IMR-90 (cell line): Measurements from ENCODE around the gene SMAD2. TPM values are rescaled to one million over a fixed set of nuclear protein-coding genes. Genes with fewer than 3 reads are reported as not detected.

Experiments used
- ATAC-seq: fragments of 200-7000 bp; cut with Tn5 transposase; 2 replicates; pipeline ENCODE4 v1.9.1; 2020; ENCODE audit warnings: low read depth, mild to moderate bottlenecking, moderate library complexity
- BruUV-seq: library from RNA; stranded (reverse); fragments of 400-500 nt; replicated peaks from 2 replicates; lab custom pipeline; 2021; lab: Mats Ljungman, UMichigan
- CTCF ChIA-PET: fragments of 300-600 bp; formaldehyde crosslinking; extraction: SDS; loops from one replicate; lab custom pipeline; 2021; ENCODE audit warnings: antibody characterized with exemption; lab: Yijun Ruan, JAX
- POLR2A ChIA-PET: fragments of 300-600 bp; sonication (Branson Sonifier 250); formaldehyde crosslinking; loops from one replicate; lab custom pipeline; 2022; ENCODE audit warnings: antibody characterized with exemption; ENCODE audit not compliant: unreplicated experiment; lab: Charles Lee
- DNase-seq: peaks from one replicate; pipeline ENCODE4 v3.0.0; 2013
- H2AFZ ChIP-seq: replicated peaks from 2 replicates; pipeline ENCODE3; 2013; ENCODE audit warnings: low read length, mild to moderate bottlenecking; ENCODE audit not compliant: poor library complexity
- H2AK5ac ChIP-seq: 2 replicates; pipeline ENCODE4 v1.6.1; 2013; ENCODE audit warnings: low read depth, low read length, inconsistent platforms
- H2AK9ac ChIP-seq: replicated peaks from 2 replicates; pipeline ENCODE3; 2013; ENCODE audit warnings: mild to moderate bottlenecking, low read depth, low read length, moderate library complexity; ENCODE audit not compliant: poor library complexity
- H2BK120ac ChIP-seq: 2 replicates; pipeline ENCODE4 v1.6.1; 2013; ENCODE audit warnings: low read depth, low read length, inconsistent platforms
- H2BK15ac ChIP-seq: 3 replicates; pipeline ENCODE4 v1.6.1; 2013; ENCODE audit warnings: low read depth, low read length, inconsistent platforms
- H2BK20ac ChIP-seq: 2 replicates; pipeline ENCODE4 v1.6.1; 2013; ENCODE audit warnings: low read depth, mild to moderate bottlenecking, inconsistent platforms, low read length, moderate library complexity
- H2BK5ac ChIP-seq: 2 replicates; pipeline ENCODE4 v1.6.1; 2013; ENCODE audit warnings: mild to moderate bottlenecking, low read depth, low read length, inconsistent platforms; ENCODE audit not compliant: poor library complexity, severe bottlenecking
- H3K14ac ChIP-seq: replicated peaks from 2 replicates; pipeline ENCODE4 v1.6.1; 2013; ENCODE audit warnings: low read depth, low read length, inconsistent platforms
- H3K18ac ChIP-seq: 2 replicates; pipeline ENCODE4 v1.6.1; 2013; ENCODE audit warnings: low read depth, low read length, control low read depth
- H3K23ac ChIP-seq: 2 replicates; pipeline ENCODE4 v1.6.1; 2013; ENCODE audit warnings: low read depth, low read length, inconsistent platforms
- H3K27ac ChIP-seq: 2 replicates; pipeline ENCODE4 v1.5.1; 2013; ENCODE audit warnings: mild to moderate bottlenecking, control low read depth, low read length; ENCODE audit not compliant: insufficient read depth
- H3K27me3 ChIP-seq: 2 replicates; pipeline ENCODE4 v1.6.1; 2013; ENCODE audit warnings: low read length; ENCODE audit not compliant: control insufficient read depth, insufficient read depth
- H3K36me3 ChIP-seq: 2 replicates; pipeline ENCODE4 v1.6.1; 2013; ENCODE audit warnings: low read length, mixed read lengths; ENCODE audit not compliant: control insufficient read depth, insufficient read depth
- H3K4ac ChIP-seq: 2 replicates; pipeline ENCODE4 v1.6.1; 2013; ENCODE audit warnings: low read depth, low read length, inconsistent platforms
- H3K4me1 ChIP-seq: 2 replicates; pipeline ENCODE4 v1.6.1; 2013; ENCODE audit warnings: low read length, mixed read lengths; ENCODE audit not compliant: control insufficient read depth, insufficient read depth
- H3K4me2 ChIP-seq: 2 replicates; pipeline ENCODE4 v1.6.1; 2013; ENCODE audit warnings: low read depth, mild to moderate bottlenecking, control low read depth, low read length, moderate library complexity
- H3K4me3 ChIP-seq: 2 replicates; pipeline ENCODE4 v1.5.1; 2013; ENCODE audit warnings: low read depth, mild to moderate bottlenecking, control low read depth, low read length, moderate library complexity; ENCODE audit not compliant: insufficient read depth
- H3K56ac ChIP-seq: 2 replicates; pipeline ENCODE4 v1.6.1; 2013; ENCODE audit warnings: low read length, inconsistent platforms; ENCODE audit not compliant: insufficient read depth; ENCODE audit errors: extremely low read depth
- H3K79me1 ChIP-seq, 2 experiments: 2 replicates each; pipeline ENCODE4 v1.6.1; 2013; ENCODE audit warnings: low read length in 2 of 2, inconsistent platforms in 1 of 2, low read depth in 1 of 2
- H3K9ac ChIP-seq: 2 replicates; pipeline ENCODE4 v1.6.1; 2013; ENCODE audit warnings: low read depth, low read length, control low read depth
- H3K9me1 ChIP-seq: 2 replicates; pipeline ENCODE4 v1.6.1; 2013; ENCODE audit warnings: low read length, inconsistent platforms; ENCODE audit not compliant: insufficient read depth
- H3K9me3 ChIP-seq: 2 replicates; pipeline ENCODE4 v1.6.1; 2013; ENCODE audit warnings: low read length; ENCODE audit not compliant: control insufficient read depth, insufficient read depth
- H4K20me1 ChIP-seq: 2 replicates; pipeline ENCODE4 v1.6.1; 2013; ENCODE audit warnings: low read length, inconsistent platforms; ENCODE audit not compliant: insufficient read depth
- H4K5ac ChIP-seq: 2 replicates; pipeline ENCODE4 v1.6.1; 2013; ENCODE audit warnings: mild to moderate bottlenecking, low read depth, low read length, control low read depth
- H4K8ac ChIP-seq, 2 experiments: 2 replicates each; pipeline ENCODE4 v1.6.1; 2013; ENCODE audit warnings: low read depth in 2 of 2, low read length in 2 of 2, control low read depth in 1 of 2, inconsistent platforms in 1 of 2
- H4K91ac ChIP-seq: 2 replicates; pipeline ENCODE4 v1.6.1; 2013; ENCODE audit warnings: low read depth, low read length, inconsistent platforms; ENCODE audit not compliant: insufficient read depth
- BHLHE40 ChIP-seq: fragments of 150-350 bp; IDR thresholded peaks from 2 replicates; pipeline ENCODE4 v1.6.1; 2016; ENCODE audit warnings: mild to moderate bottlenecking, low read depth, low read length
- CHD1 ChIP-seq: IDR thresholded peaks from 2 replicates; pipeline ENCODE4 v1.6.1; 2012; ENCODE audit warnings: low read depth, low read length, improper control_type of control experiment
- ELK1 ChIP-seq: fragments of 150-350 bp; IDR thresholded peaks from 2 replicates; pipeline ENCODE4 v1.6.1; 2016; ENCODE audit warnings: low read depth, mild to moderate bottlenecking, low read length, moderate library complexity, borderline replicate concordance
- FOS ChIP-seq: fragments of 150-350 bp; IDR thresholded peaks from 2 replicates; pipeline ENCODE4 v1.6.1; 2016; ENCODE audit warnings: low read depth, low read length
- MAFK ChIP-seq: IDR thresholded peaks from 2 replicates; pipeline ENCODE4 v1.6.1; 2012; ENCODE audit warnings: low read depth, low read length, improper control_type of control experiment
- MAZ ChIP-seq: IDR thresholded peaks from 2 replicates; pipeline ENCODE4 v1.6.1; 2012; ENCODE audit warnings: low read depth, mild to moderate bottlenecking, low read length, improper control_type of control experiment, moderate library complexity, borderline replicate concordance
- MXI1 ChIP-seq: IDR thresholded peaks from 2 replicates; pipeline ENCODE4 v1.6.1; 2012; ENCODE audit warnings: low read depth, mild to moderate bottlenecking, low read length, moderate library complexity, borderline replicate concordance
- NFE2L2 ChIP-seq: fragments of 150-350 bp; IDR thresholded peaks from 2 replicates; pipeline ENCODE4 v1.6.1; 2016; ENCODE audit warnings: low read depth, mild to moderate bottlenecking, low read length
- RAD21 ChIP-seq: IDR thresholded peaks from 2 replicates; pipeline ENCODE4 v1.6.1; 2012; ENCODE audit warnings: low read length, improper control_type of control experiment
- RCOR1 ChIP-seq: IDR thresholded peaks from 2 replicates; pipeline ENCODE4 v1.6.1; 2012; ENCODE audit warnings: mild to moderate bottlenecking, low read length, improper control_type of control experiment; ENCODE audit not compliant: insufficient replicate concordance
- RFX5 ChIP-seq: IDR thresholded peaks from 2 replicates; pipeline ENCODE4 v1.8.0; 2012; ENCODE audit warnings: low read depth, mild to moderate bottlenecking, low read length, moderate library complexity
- SMC3 ChIP-seq: fragments of 150-350 bp; IDR thresholded peaks from 2 replicates; pipeline ENCODE4 v1.6.1; 2016; ENCODE audit warnings: low read depth, mild to moderate bottlenecking, antibody characterized with exemption, low read length, moderate library complexity
- USF2 ChIP-seq: fragments of 150-350 bp; IDR thresholded peaks from 2 replicates; pipeline ENCODE4 v1.6.1; 2017; ENCODE audit warnings: mild to moderate bottlenecking, antibody characterized with exemption, low read length, low read depth
- WGBS, 2 experiments: methylation state at CpG; one replicate each; pipeline versions ENCODE4 v1.1.5 to v1.1.7; 2013; ENCODE audit warnings: missing lambda C conversion rate in 2 of 2; ENCODE audit not compliant: insufficient read length in 1 of 2; ENCODE audit errors: extremely low coverage in 2 of 2; 5-methylcytosine and 5-hydroxymethylcytosine counted together
- dilution Hi-C: fragments of 300-500 bp; cut with HindIII; formaldehyde crosslinking; loops from one replicate; pipeline ENCODE4 v1.14.3; 2018; ENCODE audit warnings: low sequenced_read_pairs; ENCODE audit not compliant: unreplicated experiment
- in situ Hi-C: fragments of 300-500 bp; cut with MboI; formaldehyde crosslinking; loops from 3 replicates; pipeline ENCODE4 v1.14.3; 2019; ENCODE audit warnings: low sequenced_read_pairs, inconsistent platforms, mixed read lengths
- intact Hi-C: fragments of 100-400 bp; cut with micrococcal nuclease; formaldehyde crosslinking; loops from 2 replicates; pipeline ENCODE4 v1.10.0; 2022
- polyA plus RNA-seq, 3 experiments: library from polyadenylated mRNA; depleted of rRNA; stranded (reverse); fragments of >200 nt; gene quantifications; 2 replicates each; pipeline ENCODE4 v1.2.3, GENCODE V29; 2012; ENCODE audit warnings: low replicate concordance in 1 of 3
- total RNA-seq: library from RNA; depleted of rRNA; stranded (reverse); fragments of >200 nt; gene quantifications from 2 replicates; pipeline ENCODE4 v1.2.3, GENCODE V29; 2012
- TF ChIP-seq, protein P1 (sequence below): conservative IDR thresholded peaks from 2 replicates; pipeline ENCODE4 v1.5.1; 2012; ENCODE audit warnings: mild to moderate bottlenecking, low read depth, low read length, improper control_type of control experiment

The SMAD2 gene
- total and polyA plus RNA-seq, 2 of the 4 experiments (the other 2 are of a cell fraction) = 41.7 to 171 TPM

GRCh38 chr18:47798366-47798765, 132.1 kb downstream of the SMAD2 start:
- ATAC-seq = no peak
- dilution Hi-C loops = no loop called here
- DNase-seq = no peak
- TF ChIP-seq RFX5 = no peak
- no peak for TF ChIP-seq MXI1
- no peak for TF ChIP-seq MAFK
- TF ChIP-seq FOS = no peak
- no peak for TF ChIP-seq RAD21
- TF ChIP-seq SMC3 = no peak
- TF ChIP-seq USF2 = no peak
- TF ChIP-seq NFE2L2 = no peak
- TF ChIP-seq MAZ = no peak
- TF ChIP-seq BHLHE40 = no peak
- TF ChIP-seq, protein P1, sequence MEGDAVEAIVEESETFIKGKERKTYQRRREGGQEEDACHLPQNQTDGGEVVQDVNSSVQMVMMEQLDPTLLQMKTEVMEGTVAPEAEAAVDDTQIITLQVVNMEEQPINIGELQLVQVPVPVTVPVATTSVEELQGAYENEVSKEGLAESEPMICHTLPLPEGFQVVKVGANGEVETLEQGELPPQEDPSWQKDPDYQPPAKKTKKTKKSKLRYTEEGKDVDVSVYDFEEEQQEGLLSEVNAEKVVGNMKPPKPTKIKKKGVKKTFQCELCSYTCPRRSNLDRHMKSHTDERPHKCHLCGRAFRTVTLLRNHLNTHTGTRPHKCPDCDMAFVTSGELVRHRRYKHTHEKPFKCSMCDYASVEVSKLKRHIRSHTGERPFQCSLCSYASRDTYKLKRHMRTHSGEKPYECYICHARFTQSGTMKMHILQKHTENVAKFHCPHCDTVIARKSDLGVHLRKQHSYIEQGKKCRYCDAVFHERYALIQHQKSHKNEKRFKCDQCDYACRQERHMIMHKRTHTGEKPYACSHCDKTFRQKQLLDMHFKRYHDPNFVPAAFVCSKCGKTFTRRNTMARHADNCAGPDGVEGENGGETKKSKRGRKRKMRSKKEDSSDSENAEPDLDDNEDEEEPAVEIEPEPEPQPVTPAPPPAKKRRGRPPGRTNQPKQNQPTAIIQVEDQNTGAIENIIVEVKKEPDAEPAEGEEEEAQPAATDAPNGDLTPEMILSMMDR = no peak
- no peak for TF ChIP-seq ELK1
- TF ChIP-seq CHD1 = no peak
- TF ChIP-seq RCOR1 = no peak
- Histone ChIP-seq H2AK5ac (no peak overlapping the region), H3K9me1 (no peaks in the 10 kb centered on the region), H4K8ac (no peak overlapping the region), H2BK20ac (no peak overlapping the region), H3K4me3 (no peak overlapping the region), H4K5ac (no peak overlapping the region), H3K4ac (no peak overlapping the region), H2AFZ (no peak overlapping the region), H3K27ac (no peak overlapping the region), H3K56ac (no peak overlapping the region), H3K23ac (no peak overlapping the region), H3K4me1 (no peaks in the 10 kb centered on the region), H2BK15ac (no peak overlapping the region), H3K79me1 (no peaks in the 10 kb centered on the region), H3K4me2 (no peak overlapping the region), H4K20me1 (no peaks in the 10 kb centered on the region), H3K27me3 (peaks cover 23% of the 10 kb centered on the region), H2BK5ac (no peak overlapping the region), H3K18ac (no peak overlapping the region), H3K9me3 (no peaks in the 10 kb centered on the region), H3K9ac (no peak overlapping the region), H3K14ac (no peak overlapping the region), H4K91ac (no peak overlapping the region), H2AK9ac (no peak overlapping the region), H2BK120ac (no peak overlapping the region), H3K36me3 (no peaks in the 10 kb centered on the region)
- in situ Hi-C loops = no loop called here
- BruUV-seq = no TSS peak
- WGBS, 2 experiments = 72% methylated on average over 5 of the region's 11 CpGs; no CpG with 5 or more reads in 1 of the 2 experiments
- intact Hi-C loops = no loop called here
- ChIA-PET POLR2A (no interaction called here), CTCF (interaction anchor here (1.1 kb wide), 1 partner anchor 40 kb away, joined by 3 read pairs; no protein-coding TSS in a partner anchor)
